Fibroblast of pulmonary artery (primary cell): ENCODE results near the gene TOPAZ1.

Source experiments
- DNase-seq: peaks from one replicate; pipeline ENCODE4 v3.0.0-alpha.2; 2010; ENCODE audit warnings: low read depth
- H3K4me3 ChIP-seq: replicated peaks from 2 replicates; pipeline ENCODE4 v1.5.1; 2011; ENCODE audit warnings: low read depth, mild to moderate bottlenecking, control low read depth, low read length, moderate library complexity
- TF ChIP-seq, protein P1 (sequence below): IDR thresholded peaks from 2 replicates; pipeline ENCODE4 v1.5.1; 2011; ENCODE audit warnings: mild to moderate bottlenecking, control low read depth, low read length, inconsistent platforms; ENCODE audit errors: missing control alignments

TOPAZ1 gene

DNA sequence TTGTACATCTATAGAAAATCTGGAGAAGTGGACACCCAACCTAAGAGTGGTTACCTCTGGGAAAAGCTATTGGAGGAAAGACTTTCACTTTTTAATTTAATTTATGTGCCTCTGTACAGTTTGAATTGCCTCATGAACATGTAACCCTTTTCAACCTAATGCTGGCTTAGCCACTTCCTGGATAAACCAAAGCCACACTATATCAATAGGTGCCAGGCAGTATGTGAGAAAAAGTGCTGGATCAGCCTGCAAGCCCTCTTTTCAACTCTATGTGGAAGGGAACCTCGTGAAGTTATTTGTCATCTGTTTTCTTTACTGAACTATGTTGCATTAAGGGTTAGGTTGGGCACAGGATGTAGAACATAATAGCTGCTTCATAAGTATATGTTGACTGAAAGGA, 9.3 kb upstream of the TOPAZ1 start:
- TF ChIP-seq, protein P1, sequence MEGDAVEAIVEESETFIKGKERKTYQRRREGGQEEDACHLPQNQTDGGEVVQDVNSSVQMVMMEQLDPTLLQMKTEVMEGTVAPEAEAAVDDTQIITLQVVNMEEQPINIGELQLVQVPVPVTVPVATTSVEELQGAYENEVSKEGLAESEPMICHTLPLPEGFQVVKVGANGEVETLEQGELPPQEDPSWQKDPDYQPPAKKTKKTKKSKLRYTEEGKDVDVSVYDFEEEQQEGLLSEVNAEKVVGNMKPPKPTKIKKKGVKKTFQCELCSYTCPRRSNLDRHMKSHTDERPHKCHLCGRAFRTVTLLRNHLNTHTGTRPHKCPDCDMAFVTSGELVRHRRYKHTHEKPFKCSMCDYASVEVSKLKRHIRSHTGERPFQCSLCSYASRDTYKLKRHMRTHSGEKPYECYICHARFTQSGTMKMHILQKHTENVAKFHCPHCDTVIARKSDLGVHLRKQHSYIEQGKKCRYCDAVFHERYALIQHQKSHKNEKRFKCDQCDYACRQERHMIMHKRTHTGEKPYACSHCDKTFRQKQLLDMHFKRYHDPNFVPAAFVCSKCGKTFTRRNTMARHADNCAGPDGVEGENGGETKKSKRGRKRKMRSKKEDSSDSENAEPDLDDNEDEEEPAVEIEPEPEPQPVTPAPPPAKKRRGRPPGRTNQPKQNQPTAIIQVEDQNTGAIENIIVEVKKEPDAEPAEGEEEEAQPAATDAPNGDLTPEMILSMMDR: no peak
- DNase-seq: no peak
- H3K4me3 ChIP-seq: no peak overlapping the region

DNA sequence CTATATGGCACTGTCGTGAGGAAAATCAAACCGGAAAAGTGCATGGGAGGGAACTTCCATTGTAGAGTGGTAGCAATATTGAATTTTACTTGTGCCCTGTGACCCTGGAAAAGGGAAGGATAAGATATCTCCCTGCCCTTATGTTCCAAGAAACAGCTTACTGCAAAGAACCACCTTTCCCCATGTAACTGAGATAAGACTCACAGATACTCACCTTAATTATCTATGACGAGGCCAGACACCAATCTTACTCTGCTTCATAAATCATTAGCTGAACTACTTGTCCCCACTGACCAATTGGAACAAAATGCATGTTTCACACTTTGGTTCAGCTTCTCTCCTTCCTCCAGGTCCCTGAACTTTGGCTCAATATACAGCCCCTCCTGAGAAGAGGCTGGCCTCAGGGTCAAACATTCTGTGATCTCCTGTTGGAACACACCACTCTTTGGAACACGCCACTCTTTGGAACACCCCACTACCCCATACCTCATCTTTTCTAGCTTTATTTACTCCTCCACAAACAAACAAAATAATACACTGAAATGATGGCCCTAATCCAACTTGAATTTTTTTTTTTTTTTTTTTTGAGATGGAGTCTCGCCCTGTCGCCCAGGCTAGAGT, 6.9 kb upstream of the TOPAZ1 start:
- TF ChIP-seq, protein P1: no peak
- no peak overlapping the region for H3K4me3 ChIP-seq
- DNase-seq: no peak

DNA sequence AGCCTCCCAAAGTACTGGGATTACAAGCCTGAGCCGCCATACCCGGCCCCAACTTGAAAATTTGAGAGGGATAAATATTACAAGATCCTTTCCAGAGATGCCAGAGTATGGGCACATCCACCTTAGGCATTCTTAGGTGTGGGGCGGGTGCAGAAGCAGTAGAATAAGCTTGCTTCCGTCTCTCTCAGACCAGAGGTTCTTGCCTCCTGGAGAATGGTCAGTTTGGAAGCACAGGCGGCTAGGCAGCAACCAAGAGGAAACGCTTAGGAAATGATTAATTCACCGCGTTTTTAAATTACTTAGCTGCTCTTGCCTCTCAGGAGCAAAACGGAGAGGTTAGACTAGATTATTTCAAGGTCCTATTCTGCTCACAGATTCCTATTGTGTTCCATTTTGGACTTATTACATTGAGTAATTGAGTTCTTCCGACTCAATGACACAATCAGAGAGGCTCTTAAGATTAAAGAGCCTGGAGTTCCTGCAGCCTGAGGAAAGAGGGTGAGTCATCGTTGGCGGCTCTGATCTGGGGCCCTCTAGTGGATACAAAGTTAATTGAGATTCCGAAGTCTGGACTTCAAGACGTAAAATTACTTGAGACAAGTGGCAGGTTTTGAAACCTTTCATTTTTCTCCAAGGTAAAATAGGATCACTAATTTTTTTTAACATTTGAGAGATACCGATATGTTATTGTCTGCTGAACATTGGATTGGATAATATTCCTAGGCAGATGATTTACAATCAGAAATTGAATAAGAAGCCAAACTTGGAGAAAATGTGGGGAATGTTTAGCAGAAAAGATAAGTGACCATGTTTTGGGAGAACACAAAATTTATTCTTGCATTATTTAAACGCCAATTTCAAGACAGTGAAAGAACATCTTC, 5.8 kb upstream of the TOPAZ1 start:
- TF ChIP-seq, protein P1: peak; percentile 79
- peak overlapping the region; percentile 19 for H3K4me3 ChIP-seq
- DNase-seq: peak; percentile 94

DNA sequence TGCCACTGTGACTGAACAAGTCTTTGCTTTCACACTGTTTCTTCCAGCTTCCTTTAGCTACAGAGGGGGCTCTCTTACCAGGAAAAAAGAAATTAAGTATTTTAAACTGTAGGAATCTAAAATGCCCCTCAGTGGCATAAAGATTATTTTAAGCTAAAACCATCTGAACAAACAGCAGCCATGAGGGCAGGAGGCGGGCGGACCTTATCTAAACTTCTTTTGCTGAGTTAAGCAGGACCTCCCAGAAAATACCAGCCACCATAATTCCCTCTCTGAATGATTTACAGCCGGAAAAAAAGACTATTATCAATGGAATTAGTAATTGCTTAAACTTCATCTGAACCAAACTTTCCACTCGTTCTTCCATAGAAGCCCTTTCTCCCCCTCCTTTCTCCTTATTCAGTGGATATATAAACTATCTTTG, 5.2 kb upstream of the TOPAZ1 start:
- no peak overlapping the region for H3K4me3 ChIP-seq
- DNase-seq: no peak
- TF ChIP-seq, protein P1: no peak

DNA sequence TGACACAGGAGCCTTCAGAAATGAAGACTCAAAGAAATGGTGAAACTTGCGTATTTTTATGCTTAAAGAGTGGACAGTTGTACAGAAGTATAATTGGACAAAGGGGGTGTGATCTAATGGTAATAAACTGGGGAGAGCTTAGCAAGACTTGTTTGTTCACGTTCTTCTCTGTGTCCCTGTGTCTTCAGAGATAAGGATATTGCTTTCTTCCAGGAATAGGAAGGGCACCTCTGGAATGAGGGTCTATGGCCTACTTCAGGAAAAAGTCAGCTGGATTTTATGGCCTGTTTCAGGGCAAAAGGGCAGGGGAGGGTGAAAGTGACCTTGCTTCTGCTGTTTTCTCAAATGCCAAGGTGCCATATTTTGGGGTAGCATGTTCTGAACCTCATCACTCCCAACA, 4.5 kb upstream of the TOPAZ1 start:
- no peak overlapping the region for H3K4me3 ChIP-seq
- no peak for DNase-seq
- TF ChIP-seq, protein P1: no peak

DNA sequence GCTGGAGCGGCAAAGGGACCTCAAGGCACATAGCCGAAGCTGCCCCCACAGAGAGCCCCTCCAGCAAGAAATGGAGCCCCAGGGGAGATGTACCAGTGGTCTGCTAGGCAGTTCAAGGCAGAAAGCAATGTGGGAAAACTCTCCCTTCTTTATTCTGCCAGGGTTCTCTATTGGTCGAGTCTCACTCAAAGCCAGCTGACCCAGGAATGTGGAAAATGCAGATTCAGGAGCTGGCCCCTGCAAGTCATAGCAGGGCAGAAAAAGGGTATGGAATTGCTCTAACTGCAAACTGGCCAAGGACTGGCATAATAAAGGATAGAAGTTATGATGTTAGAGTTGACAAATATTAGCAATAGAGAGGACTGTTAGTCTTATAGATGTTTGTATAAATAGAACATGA, 4.0 kb upstream of the TOPAZ1 start:
- DNase-seq: no peak
- H3K4me3 ChIP-seq: no peak overlapping the region
- TF ChIP-seq, protein P1: no peak
